NCI-H146 (cell line): ENCODE data around the gene SETD3.

Experiments used
- DNase-seq: peaks from one replicate; lab custom pipeline; 2025; lab: John Stamatoyannopoulos, UW

SETD3 gene

GRCh38 chr14:99497894-99498293 is 17.2 kb upstream of the SETD3 start:
- no peak for DNase-seq

- no peak for DNase-seq
These were observed 16.7 kb upstream of the SETD3 start for GRCh38 chr14:99497341-99497740.

- DNase-seq = no peak
These were observed 3.4 kb upstream of the SETD3 start for GRCh38 chr14:99484106-99484505.

- no peak for DNase-seq
These were observed 1.1 kb upstream of the SETD3 start for GRCh38 chr14:99481745-99482099.

- DNase-seq = peak; percentile 98
These were observed 472 bp upstream of the SETD3 start, which contains the start of gene CCNK for GRCh38 chr14:99480917-99481744. CCNK (plus strand) TSS chr14:99481409; CDS start chr14:99492678, 11,269 bp downstream.

GRCh38 chr14:99479160-99479905 is 1.3 kb downstream of the SETD3 start:
- DNase-seq = no peak

- DNase-seq = no peak
These were observed 2.5 kb downstream of the SETD3 start for GRCh38 chr14:99478128-99478527.

GRCh38 chr14:99476864-99477263 is 3.8 kb downstream of the SETD3 start:
- no peak for DNase-seq

GRCh38 chr14:99475660-99476059 is 5.0 kb downstream of the SETD3 start:
- DNase-seq = no peak

GRCh38 chr14:99475179-99475578 is 5.5 kb downstream of the SETD3 start:
- DNase-seq = no peak

GRCh38 chr14:99473458-99473857 is 7.2 kb downstream of the SETD3 start:
- DNase-seq = no peak

- DNase-seq = no peak
These were observed 7.7 kb downstream of the SETD3 start for GRCh38 chr14:99472937-99473336.

GRCh38 chr14:99471731-99472130 is 8.9 kb downstream of the SETD3 start:
- DNase-seq = no peak

- DNase-seq = peak; percentile 32
These were observed 11.6 kb downstream of the SETD3 start for GRCh38 chr14:99468836-99469592.

- DNase-seq = no peak
These were observed 12.6 kb downstream of the SETD3 start for GRCh38 chr14:99468081-99468480.

- peak; percentile 7 for DNase-seq
These were observed 13.2 kb downstream of the SETD3 start for GRCh38 chr14:99467336-99468078.

GRCh38 chr14:99466758-99467157 is 13.9 kb downstream of the SETD3 start:
- no peak for DNase-seq

- DNase-seq = no peak
These were observed 15.4 kb downstream of the SETD3 start for GRCh38 chr14:99465288-99465687.

GRCh38 chr14:99463974-99464373 is 16.7 kb downstream of the SETD3 start:
- no peak for DNase-seq

GRCh38 chr14:99462210-99462609 is 18.4 kb downstream of the SETD3 start:
- no peak for DNase-seq

- no peak for DNase-seq
These were observed 19.1 kb downstream of the SETD3 start for GRCh38 chr14:99461411-99462085.
